KBM-7 (cell line): Measurements from ENCODE around the gene ZFHX3.

ENCODE experiments used
- DNase-seq: peaks from one replicate; pipeline ENCODE4 v3.0.0-alpha.2; 2015
- in situ Hi-C: fragments of 300-500 bp; cut with MboI; formaldehyde crosslinking; loops from 2 replicates; pipeline ENCODE4 v1.14.3; 2020; ENCODE audit warnings: low sequenced_read_pairs, low pct_unique_long_range_greater_than_20kb, mixed read lengths

Gene ZFHX3

GRCh38 chr16:72946063-72946462 lies 101.9 kb downstream of the ZFHX3 start:
- no peak for DNase-seq
- in situ Hi-C loops: no loop called here

GRCh38 chr16:72945611-72946010 lies 102.3 kb downstream of the ZFHX3 start:
- in situ Hi-C loops: no loop called here

GRCh38 chr16:72944757-72945485 lies 103.0 kb downstream of the ZFHX3 start:
- in situ Hi-C loops: no loop called here

More at GRCh38 chr16:72945611-72946010, 102.3 kb downstream of the ZFHX3 start:
- no peak for DNase-seq

GRCh38 chr16:72942021-72942420 lies 105.9 kb downstream of the ZFHX3 start:
- DNase-seq: no peak
- in situ Hi-C loops: no loop called here

More at GRCh38 chr16:72944757-72945485, 103.0 kb downstream of the ZFHX3 start:
- no peak for DNase-seq

- in situ Hi-C loops: no loop called here
Measured at GRCh38 chr16:72940886-72941285, 107.0 kb downstream of the ZFHX3 start.

GRCh38 chr16:72939247-72939646 lies 108.7 kb downstream of the ZFHX3 start:
- no peak for DNase-seq
- in situ Hi-C loops: no loop called here

More at GRCh38 chr16:72940886-72941285, 107.0 kb downstream of the ZFHX3 start:
- DNase-seq: no peak

- in situ Hi-C loops: no loop called here
Measured at GRCh38 chr16:72938795-72939164, 109.1 kb downstream of the ZFHX3 start.

GRCh38 chr16:72937916-72938794 lies 109.8 kb downstream of the ZFHX3 start:
- DNase-seq: no peak
- in situ Hi-C loops: no loop called here

More at GRCh38 chr16:72938795-72939164, 109.1 kb downstream of the ZFHX3 start:
- DNase-seq: no peak

- in situ Hi-C loops: no loop called here
- no peak for DNase-seq
Measured at GRCh38 chr16:72937360-72937759, 110.6 kb downstream of the ZFHX3 start.

- no peak for DNase-seq
- in situ Hi-C loops: no loop called here
Measured at GRCh38 chr16:72936408-72936807, 111.5 kb downstream of the ZFHX3 start.

GRCh38 chr16:72935896-72936295 lies 112.0 kb downstream of the ZFHX3 start:
- DNase-seq: no peak
- in situ Hi-C loops: no loop called here

GRCh38 chr16:72934636-72935403 lies 113.1 kb downstream of the ZFHX3 start:
- in situ Hi-C loops: no loop called here
- DNase-seq: peak; percentile 24

- in situ Hi-C loops: no loop called here
- DNase-seq: no peak
Measured at GRCh38 chr16:72932677-72933335, 115.1 kb downstream of the ZFHX3 start.

- no peak for DNase-seq
- in situ Hi-C loops: no loop called here
Measured at GRCh38 chr16:72932050-72932449, 115.9 kb downstream of the ZFHX3 start.

GRCh38 chr16:72930396-72930795 lies 117.5 kb downstream of the ZFHX3 start:
- in situ Hi-C loops: no loop called here
- no peak for DNase-seq

- in situ Hi-C loops: no loop called here
- DNase-seq: no peak
Measured at GRCh38 chr16:72928090-72928981, 119.6 kb downstream of the ZFHX3 start.

- DNase-seq: peak; percentile 75
- in situ Hi-C loops: no loop called here
Measured at GRCh38 chr16:72927199-72928089, 120.5 kb downstream of the ZFHX3 start.
